Hematopoietic multipotent progenitor cell treated with erythropoietin and hydrocortisone succinate and interleukin-3 and kit ligand, for 4 days (in vitro differentiated cells): ENCODE results near the gene PIP4P1.
"Not testable (repeated sequence)": the region's sequence is repeated elsewhere in the genome, so short reads cannot be mapped to it uniquely, and the experiment has no call there.

Experiments
- DNase-seq: peaks from one replicate; pipeline ENCODE4 v3.0.0-alpha.2; 2015

Gene PIP4P1

DNA sequence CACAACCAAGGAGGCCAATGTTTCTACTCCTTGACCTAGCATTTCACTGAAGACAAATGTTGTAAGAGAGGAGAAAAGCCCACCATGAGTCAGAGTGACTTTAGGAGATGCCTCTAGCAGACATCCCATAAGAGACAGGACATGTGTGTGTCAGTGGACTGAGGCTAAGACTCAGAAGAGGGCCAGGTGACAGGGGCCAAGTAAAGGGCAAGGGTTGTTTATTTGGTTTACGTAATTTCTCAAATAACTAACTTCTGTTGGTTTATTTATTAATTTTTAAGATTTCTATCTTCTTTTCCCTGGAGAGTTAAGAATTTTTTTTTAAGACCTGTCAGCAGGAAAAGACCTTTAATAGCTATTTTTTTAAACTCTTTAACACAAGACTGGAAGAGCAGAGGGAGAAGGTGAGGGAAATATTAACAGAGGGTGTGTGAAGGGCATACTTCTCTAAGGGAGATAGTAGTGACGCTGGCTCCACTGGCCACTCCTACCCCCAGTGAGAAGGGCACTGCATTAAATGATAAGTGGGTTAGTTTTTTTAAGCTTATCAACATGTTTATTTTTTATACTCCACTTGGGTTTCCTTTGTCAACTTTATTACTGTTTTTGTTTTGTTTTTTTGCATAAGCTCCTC, 11.4 kb upstream of the PIP4P1 start:
- peak; percentile 58 for DNase-seq

DNA sequence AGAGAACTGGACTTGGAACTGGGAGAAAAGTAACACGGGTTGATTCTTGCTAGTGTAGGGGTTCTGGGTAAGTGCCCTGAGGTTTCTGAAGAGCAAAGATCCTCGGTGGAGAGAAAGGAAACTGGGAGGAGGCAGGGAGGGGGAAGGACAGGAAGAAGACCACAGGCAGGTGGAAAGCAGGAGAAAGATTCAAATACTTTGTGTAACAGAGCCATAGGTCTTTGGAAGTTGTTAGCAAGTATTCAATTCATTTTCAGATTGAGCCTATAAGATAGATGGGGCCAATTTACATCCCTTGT, 9.3 kb upstream of the PIP4P1 start:
- no peak for DNase-seq

DNA sequence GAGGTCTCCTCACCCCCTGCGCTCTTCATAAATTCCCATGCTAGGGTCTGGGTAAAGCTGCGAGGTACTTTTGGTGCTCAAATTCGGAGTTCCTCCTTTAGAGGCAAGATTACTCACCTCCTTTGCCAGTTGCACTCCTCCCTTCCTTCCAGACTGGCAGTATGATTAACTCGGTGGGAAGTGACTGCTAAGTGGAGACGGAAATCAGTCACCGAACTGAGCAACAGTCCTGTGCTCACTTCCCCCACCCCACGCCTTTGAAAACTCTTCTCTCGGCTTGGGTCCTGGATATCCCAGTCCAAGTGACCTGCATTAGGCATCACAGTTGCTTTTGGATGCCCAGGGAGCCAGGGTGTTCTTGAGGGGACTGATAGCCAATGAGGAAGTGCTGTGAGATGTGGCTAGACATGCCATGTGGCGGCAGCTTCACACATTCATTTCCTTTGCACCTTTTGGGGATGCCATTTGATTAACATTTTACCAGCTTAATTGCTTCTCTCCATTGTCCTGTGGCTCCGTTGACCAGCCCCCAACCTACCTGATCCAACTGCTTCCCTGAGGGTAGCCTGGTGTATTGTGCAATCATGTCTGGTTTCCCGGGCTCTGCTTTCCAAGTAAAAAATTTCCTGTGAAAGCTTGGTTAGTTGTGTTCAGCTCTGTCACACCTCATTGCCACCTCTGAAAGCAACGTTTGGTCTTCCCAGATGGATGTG, 8.8 kb upstream of the PIP4P1 start:
- DNase-seq: peak; percentile 84

DNA sequence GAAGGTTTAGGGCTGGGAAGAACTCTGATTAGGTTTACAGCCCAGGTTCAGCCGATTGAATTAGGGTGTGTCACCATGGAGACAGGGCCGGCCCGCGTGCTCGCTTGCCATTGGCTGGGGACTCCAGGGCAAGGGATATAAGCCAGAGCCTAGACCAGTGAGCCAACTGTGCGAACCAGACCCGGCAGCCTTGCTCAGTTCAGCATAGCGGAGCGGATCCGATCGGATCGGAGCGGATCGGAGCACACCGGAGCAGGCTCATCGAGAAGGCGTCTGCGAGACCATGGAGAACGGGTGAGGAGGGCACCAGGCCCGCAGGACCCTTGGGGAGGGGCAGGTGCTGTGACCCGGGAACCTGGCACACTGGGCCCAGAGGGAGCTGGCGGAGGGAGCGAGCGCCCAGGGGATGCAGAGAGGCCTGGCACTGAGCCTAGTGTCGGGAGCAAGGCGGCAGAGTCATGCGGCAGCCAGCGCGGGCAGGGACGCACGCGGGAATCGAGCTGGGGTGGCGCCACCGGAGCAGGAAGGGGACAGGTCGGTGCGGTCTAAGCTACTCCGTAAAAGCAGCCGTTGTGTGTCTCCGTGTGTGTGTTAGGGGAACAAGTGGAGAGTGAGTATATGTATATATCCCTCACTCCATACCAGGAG, 8.1 kb upstream of the PIP4P1 start, which contains the start of gene PNP:
Gene PNP, plus strand, starts transcription at position 165 of the 648 bp plus-strand sequence. Its CDS starts 119 bp downstream, at position 284.
- DNase-seq: peak; percentile 97

DNA sequence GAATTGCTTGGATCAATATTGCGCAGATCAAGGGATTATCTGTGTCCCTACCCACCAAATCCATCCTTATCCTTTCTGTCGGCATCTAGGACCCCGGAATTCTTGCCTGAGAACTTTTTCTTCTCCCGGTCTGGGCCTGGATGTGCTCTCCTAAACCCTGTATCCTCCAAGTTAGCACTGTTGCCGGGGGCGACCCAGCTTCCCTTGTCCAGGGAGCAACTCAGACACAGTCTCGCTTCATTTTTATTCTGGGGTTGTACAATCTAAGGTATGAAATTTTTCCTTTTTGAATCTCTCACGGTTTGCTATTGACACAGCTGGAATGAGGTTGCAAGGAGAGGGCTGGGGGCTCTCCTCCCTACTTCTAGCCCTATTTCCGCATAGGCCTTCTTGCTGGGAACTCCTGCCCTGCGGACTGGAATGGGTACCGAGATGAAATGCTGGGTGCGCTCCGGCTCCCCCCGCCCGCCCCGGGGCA, 7.6 kb upstream of the PIP4P1 start:
- no peak for DNase-seq

DNA sequence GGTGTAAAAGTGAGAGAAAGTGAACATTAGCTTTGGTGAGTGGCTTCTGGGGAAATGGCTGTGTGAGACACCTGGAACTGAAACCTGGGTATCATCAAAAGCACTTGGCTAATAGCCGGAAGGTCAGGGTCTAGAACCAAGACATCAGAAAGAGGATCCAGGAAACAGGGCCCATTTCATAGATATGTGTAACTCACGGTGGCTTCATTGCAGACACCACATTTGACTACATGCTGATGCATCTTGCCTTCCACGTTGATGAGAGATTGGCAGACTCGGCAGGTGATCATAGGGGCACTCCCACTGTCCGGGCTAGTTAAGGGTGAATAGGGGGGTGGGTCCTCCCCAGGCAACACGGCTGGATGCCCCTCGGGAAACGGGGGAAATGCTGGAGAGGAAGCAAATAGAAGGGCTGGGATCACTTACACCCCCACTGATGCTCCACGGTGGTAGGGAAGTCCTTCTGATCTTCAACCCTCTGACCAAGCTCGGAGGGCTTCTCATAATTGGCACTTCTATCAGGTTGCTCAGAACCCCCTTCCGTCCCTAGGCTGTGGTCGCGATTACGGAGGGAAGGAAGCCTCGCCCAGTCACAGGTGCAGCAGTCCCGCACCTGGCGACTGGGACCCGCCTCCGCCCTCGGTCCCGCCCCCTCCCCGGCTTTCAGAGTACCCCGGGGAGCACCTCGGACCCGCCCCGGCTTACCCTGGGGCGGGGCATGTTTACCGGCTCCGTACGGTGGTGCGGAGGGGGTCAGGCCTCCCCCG, 593 bp downstream of the PIP4P1 start:
- DNase-seq: peak; percentile 43

DNA sequence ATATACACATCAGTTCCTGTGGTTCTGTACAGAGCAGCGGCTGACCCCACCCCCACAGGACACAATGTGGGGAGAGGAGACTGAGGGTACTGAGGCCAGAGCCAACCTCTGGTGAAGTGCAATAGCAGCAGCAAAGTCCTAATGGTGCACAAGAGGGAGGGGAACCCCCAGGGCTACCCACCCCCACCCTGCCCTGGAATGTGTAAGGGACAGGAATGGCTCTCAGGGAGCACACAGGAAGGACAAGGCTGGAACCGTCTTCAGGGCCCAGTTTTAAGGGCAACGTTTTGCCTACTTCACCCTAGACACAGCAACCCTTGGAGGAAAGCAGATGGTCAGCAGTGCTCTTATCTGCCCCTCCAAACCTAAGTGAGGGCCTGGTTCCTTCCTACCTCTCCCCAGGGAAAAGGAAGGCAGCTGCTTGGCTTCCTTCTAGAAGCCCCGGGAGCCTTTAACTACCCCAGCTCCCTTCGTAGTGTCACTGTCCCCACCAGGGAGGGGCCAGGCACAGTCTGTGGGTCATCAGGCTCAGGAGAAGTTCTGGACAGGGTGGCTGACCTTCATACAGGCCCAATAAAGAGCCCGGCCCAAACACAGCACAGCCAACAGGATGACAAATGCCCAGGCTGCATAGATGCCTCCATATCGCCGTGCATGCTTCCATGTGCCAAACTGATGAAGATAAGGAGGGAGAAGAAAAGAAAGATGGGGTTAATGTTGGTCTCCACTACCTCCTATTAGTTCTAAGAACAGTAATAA, 3.0 kb downstream of the PIP4P1 start:
- DNase-seq: no peak

DNA sequence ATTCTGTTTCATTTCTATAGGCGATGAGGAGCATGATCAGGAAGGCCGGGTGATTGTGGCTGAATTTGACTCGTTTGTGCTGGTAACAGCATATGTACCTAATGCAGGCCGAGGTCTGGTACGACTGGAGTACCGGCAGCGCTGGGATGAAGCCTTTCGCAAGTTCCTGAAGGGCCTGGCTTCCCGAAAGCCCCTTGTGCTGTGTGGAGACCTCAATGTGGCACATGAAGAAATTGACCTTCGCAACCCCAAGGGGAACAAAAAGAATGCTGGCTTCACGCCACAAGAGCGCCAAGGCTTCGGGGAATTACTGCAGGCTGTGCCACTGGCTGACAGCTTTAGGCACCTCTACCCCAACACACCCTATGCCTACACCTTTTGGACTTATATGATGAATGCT, 4.3 kb downstream of the PIP4P1 start:
- DNase-seq: peak; percentile 41

DNA sequence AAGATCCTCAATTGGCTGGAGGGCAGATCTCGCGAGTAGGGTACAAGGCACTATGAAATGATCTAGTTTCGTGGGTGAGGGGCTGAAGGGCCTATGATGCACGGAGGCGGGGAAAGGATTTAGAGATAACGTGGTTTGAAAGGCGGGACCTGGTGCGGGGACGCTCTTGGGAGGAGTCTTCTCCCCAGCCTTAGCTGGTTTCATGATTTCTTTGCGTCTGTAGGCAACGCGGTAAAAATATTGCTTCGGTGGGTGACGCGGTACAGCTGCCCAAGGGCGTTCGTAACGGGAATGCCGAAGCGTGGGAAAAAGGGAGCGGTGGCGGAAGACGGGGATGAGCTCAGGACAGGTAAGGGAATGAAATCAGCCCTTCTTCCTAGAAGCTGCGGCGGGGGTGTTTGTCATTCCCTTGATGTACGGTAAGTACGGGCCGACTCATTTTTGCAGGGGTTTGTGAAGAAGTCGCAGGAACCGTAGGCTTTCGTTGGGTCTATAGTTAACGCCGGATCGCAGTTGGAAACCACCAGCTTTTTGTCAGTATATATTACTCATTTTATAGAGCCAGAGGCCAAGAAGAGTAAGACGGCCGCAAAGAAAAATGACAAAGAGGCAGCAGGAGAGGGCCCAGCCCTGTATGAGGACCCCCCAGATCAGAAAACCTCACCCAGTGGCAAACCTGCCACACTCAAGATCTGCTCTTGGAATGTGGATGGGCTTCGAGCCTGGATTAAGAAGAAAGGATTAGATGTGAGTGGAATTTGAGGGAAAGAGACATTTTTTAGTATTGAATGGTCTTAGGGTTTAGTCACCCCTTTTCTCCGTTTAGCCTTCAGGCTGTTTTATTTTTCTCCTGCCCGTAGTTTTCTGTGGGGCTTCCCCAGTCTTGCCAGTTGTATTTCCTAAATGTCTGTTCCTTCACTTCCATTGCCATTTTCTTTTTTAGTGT, 5.6 kb downstream of the PIP4P1 start:
- DNase-seq: peak; percentile 97

DNA sequence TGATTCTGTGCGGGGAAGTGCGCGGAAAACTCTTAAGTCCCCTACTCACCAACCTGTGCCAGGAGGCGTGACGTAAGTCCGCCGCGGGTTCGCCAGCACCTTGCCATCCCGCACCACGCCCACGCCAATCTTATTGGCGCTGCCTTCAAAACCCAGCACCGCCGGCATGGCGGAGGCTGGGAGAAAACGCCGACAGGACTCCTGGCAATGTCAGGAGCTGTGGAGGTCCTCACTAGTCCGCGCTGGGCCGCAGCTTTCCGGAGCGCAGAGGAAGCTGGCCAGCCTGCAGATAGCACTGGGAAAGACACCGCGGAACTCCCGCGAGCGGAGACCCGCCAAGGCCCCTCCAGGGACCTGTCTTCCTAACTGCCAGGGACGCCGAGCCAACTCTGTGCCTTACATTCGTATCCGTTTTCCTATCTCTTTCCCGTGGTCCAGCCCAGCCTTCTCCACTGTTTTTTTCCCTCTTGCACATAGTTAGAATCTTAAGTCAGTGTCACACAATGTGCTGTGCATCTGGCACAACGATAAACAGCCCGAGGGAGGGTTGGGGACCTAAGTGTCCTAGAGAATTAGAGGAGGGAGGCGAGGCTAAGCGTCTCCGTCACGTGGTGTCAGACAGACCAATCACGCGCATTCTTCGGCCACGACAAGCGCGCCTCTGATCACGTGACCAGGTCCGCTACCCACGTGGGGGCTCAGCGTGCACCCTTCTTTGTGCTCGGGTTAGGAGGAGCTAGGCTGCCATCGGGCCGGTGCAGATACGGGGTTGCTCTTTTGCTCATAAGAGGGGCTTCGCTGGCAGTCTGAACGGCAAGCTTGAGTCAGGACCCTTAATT, 6.5 kb downstream of the PIP4P1 start, which contains the start of the genes APEX1 and OSGEP:
Gene APEX1, plus strand, starts transcription at position 711 of the 839 bp plus-strand sequence. CDS start 420 bp downstream, outside the sequence.
Gene OSGEP, minus strand, starts transcription at position 297 of the 839 bp plus-strand sequence. Its CDS starts 129 bp downstream, at position 168.
- DNase-seq: peak; percentile 100

DNA sequence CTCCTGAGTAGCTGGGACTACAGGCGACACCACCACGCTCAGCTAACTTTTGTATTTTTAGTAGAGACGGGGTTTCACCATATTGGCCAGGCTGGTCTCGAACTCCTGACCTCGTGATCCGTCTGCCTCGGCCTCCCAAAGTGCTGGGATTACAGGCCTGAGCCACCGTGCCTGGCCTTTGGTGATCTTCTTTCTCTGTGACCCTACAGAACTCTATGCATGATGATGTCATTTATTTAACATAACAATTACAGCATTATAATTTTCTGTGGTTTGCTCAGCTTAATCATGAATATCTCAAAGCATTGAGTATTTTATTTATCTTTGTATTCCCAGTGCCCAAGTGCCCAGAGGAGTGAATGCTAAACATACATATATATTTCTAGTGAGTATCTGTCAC, 8.4 kb downstream of the PIP4P1 start:
- DNase-seq: not testable (repeated sequence)

DNA sequence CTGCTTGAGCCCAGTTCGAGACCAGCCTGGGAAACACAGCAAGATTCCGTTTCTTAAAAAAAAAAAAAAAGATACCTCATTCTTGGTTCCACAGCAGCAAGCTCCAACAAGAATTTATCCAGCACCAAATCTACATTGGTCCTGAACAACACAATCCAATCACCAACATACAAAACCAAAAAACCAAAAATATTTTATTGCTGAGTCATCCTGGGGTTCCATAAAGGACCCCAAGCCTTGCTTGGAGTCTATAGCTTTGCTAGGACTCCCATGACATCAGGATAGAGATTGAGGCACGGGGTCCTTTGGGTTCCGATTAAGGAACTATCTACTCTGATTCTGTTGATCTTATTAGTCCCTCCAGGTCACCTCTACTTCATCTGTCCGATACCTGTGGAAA, 14.3 kb downstream of the PIP4P1 start:
- no peak for DNase-seq

DNA sequence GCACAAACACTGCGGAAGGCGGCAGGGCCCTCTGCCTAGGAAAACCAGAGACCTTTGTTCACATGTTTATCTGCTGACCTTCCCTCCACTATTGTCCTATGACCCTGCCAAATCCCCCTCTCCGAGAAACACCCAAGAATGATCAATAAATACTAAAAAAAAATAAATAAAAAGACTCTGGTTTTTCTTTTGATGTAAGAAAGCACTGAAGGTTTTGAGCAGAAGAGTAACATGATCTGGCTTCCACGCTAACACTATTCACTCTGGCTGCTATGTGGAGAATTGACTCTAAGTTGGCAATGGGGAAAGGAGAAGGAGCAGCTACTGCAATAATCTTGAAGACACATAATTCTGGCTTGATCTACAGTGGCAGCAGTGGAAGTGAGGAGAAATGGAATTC, 17.6 kb downstream of the PIP4P1 start:
- not testable (repeated sequence) for DNase-seq

DNA sequence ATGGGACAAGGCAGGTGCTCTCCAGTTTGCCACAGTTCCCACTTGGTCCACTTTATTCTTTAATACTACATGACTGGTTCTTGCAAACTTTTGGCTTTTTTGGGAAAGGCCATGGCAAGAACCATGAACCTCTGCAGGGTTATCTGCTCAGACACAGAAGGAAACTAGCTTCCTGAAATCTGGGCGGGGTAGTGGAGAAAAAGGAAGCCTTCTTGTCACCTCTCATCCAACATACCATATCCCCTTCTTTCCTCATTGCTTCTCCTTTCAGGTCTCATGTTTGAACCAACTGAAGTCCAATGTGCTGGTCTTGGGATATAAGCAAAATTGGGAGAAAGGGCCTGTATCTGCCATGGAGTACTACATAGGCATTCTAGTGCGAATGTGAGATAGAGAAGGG, 19.8 kb downstream of the PIP4P1 start:
- peak; percentile 60 for DNase-seq

DNA sequence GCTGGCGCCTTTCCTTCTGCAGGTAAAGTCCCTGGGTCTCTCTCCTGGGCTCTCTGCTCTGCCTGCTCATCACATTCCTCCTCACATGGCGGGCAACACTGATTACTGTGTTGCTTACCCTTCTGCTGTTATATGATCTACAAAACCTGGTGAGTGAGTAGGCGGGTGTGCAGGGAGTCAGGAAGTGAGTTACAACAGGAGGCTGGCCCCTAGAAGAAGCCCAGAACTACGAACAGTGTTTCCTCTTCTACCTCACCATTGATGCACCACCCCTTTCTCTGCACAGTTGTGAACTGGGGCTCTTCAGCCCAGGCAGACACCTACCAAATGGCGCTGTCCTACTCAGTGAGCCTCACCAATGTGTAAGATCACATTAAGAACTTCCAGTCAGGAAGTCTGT, 20.4 kb downstream of the PIP4P1 start:
- peak; percentile 53 for DNase-seq

DNA sequence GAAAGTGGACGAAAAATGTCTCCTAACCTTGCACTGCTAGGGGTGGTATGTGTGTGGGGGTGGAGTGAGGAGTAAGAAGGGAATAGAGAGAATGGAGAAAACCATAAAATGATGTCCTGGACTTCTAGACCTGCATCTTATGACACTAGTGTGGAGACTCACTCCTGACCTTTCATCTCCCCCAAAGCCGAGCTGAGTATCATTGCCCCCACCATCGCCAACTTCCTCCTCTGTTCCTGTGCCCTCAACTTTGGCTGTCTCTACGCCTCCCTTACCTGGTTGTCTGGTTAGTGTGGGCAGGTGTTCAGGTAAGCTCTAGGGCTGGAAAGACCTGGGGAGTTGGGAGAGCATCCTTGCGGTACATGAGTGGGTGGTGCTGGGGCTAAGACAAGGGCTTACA, 20.8 kb downstream of the PIP4P1 start:
- DNase-seq: no peak

DNA sequence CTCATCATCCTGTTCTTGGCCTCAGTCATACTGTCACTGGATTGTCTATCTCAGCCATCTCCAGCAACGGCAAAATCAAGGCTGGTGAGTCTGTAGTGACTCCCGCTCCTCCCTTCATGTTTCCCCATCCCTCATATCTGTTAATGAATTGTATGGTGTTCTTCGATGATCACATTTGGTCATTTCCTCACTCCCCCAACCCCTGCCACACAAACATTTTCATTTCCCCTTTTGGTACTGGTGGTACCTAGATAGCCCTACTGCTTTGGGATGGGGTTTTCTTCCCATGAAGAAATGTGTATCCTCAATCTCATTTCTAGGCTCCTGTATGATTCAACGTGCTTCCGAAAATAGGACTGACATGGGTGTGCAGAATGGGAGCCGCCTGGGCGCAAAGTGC, 22.6 kb downstream of the PIP4P1 start:
- DNase-seq: no peak

DNA sequence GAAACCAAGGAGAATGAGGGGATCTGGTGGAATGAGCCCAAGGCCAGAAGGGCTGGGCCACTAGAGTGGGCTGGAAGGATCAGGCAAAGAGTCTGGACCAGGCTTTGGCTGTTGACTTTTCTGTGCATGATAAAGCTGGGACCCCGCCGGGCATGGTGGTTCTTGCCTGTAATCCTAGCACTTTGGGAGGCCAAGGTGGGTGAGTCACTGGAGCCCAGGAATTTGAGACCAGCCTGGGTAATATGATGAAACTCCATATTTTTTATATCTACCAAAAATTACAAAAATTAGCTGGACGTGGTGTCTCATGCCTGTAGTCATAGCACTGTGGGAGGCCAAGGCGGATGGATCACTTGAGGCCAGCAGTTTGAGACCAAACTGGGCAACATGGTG, 24.9 kb downstream of the PIP4P1 start:
- DNase-seq: no peak

DNA sequence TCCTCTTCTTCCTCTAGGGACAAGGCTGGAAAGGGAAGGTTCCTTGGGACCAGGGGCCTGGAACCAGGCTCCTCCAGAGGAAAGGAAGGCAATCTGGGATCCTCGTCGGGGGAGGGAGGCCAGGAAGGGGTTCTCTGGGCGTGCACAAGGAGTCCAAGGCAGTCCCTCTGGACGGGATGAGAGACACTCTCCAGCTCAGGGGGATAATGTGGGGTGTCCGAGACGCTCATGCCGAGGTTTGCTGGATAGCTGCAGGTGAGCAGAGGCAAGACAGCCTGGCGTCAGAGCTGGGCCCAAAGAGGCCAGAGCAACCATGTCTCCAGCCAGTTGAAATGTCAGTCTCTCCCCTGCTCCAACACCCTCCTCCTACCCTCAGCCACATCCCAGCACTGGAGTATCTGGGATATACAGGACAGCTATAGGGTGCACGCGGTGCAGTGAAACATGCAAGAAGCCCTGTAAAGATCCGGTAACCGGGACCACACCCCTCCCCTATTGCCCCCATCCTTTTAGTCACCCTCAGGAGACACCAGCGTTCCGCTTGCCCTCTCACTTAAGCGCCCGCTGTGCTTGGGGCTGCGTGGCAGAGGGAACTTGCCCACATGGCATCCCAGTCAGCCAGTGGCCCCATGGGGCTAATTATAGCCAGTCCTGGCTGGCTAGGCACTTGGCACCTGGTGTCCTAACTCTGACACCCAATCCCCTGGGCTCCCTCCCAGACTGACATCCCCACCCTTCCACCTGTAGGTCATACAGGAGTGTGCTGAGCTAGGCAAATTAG, 25.5 kb downstream of the PIP4P1 start, which contains the start of gene KLHL33:
Gene KLHL33, minus strand, starts transcription at position 585 of the 781 bp plus-strand sequence. Its CDS starts 355 bp downstream, at position 230.
- no peak for DNase-seq
